ENCODE data around the gene MORN1.

DNA sequence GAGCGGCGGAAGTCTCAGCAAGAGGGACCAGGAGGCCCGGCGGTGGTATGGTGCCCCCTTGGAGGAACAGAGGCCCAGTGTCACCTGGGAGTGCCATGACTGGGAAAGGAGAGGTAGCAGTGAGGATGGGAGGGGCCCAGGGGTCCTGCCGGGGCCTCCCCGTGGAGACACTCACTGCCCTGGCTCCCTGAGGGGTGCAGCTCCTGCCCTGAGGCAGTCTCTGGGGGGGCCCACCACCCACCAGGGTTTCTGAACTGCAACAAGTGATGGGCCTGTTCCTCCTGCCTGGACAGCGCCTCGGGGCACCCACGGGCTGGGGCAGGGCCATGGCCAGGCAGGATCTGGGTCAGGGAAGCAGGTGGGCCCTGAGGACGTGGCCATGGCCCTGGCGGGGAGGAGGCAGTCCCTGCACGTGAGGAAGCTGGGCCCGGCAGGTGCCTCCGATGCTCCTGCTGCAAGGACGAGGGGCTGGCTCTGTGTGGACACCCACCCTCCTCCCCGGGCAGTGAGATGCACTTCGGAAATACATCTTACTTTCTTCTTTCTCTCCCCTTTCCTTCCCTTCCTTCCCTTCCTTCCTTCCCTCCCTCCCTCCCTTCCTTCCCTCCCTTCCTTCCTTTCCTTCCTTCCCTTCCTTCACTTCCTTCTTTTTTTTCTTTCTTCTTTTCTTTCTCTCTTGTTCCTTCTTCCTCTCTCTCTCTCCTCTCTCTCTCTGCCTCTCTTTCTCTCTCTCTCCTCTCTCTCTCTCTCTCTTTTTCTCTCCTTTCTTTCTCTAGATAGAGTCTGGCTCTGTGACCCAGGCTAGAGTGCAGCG is 66.6 kb downstream of the MORN1 start:
- TF ChIP-seq CTCF (IDR thresholded peaks at IDR 0.05) (no peak), NRF1 (IDR thresholded peaks at IDR 0.05; ENCODE audit: low read depth, low read length) (no peak), RAD21 (IDR thresholded peaks at IDR 0.05; ENCODE audit: low read length) (no peak), TCF12 (IDR thresholded peaks at IDR 0.05) (no peak), GABPA (IDR thresholded peaks at IDR 0.05; ENCODE audit: low read depth) (no peak), TEAD4 (IDR thresholded peaks at IDR 0.05; ENCODE audit: borderline replicate concordance, insufficient read depth) (no peak), NFIC (IDR thresholded peaks at IDR 0.05; ENCODE audit: borderline replicate concordance) (no peak)
- TF ChIP-seq, protein P1, sequence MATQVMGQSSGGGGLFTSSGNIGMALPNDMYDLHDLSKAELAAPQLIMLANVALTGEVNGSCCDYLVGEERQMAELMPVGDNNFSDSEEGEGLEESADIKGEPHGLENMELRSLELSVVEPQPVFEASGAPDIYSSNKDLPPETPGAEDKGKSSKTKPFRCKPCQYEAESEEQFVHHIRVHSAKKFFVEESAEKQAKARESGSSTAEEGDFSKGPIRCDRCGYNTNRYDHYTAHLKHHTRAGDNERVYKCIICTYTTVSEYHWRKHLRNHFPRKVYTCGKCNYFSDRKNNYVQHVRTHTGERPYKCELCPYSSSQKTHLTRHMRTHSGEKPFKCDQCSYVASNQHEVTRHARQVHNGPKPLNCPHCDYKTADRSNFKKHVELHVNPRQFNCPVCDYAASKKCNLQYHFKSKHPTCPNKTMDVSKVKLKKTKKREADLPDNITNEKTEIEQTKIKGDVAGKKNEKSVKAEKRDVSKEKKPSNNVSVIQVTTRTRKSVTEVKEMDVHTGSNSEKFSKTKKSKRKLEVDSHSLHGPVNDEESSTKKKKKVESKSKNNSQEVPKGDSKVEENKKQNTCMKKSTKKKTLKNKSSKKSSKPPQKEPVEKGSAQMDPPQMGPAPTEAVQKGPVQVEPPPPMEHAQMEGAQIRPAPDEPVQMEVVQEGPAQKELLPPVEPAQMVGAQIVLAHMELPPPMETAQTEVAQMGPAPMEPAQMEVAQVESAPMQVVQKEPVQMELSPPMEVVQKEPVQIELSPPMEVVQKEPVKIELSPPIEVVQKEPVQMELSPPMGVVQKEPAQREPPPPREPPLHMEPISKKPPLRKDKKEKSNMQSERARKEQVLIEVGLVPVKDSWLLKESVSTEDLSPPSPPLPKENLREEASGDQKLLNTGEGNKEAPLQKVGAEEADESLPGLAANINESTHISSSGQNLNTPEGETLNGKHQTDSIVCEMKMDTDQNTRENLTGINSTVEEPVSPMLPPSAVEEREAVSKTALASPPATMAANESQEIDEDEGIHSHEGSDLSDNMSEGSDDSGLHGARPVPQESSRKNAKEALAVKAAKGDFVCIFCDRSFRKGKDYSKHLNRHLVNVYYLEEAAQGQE (IDR thresholded peaks at IDR 0.05; ENCODE audit: low read depth, low read length) = no peak
- TF ChIP-seq, protein P2, sequence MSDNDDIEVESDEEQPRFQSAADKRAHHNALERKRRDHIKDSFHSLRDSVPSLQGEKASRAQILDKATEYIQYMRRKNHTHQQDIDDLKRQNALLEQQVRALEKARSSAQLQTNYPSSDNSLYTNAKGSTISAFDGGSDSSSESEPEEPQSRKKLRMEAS (IDR thresholded peaks at IDR 0.05; ENCODE audit: low read depth) = no peak

Measured in SK-N-SH (cell line).